ENCODE data around the gene CHCHD10. TPM values are rescaled to one million over a fixed set of nuclear protein-coding genes. Genes with fewer than 3 reads are reported as not detected.

The CHCHD10 gene
- polyA plus RNA-seq, 1 experiment = 22.1 TPM

GRCh38 chr22:23772649-23773473, 5.1 kb upstream of the CHCHD10 start, which contains the start of gene MMP11:
Gene MMP11, plus strand, starts transcription at chr22:23772849. Its CDS starts 22 bp downstream, at chr22:23772871.
- CTCF ChIA-PET = interaction anchor here (14.8 kb wide), 1 partner anchor 75 kb away, joined by 272 read pairs; no protein-coding TSS in a partner anchor
- DNase-seq (ENCODE audit: low read depth) = no peak
- Histone ChIP-seq H3K36me3 (ENCODE audit: control insufficient read depth, insufficient read depth, low read length) (no peaks in the 10 kb centered on the region), H3K27me3 (ENCODE audit: control insufficient read depth, insufficient read depth, low read length) (no peaks in the 10 kb centered on the region), H3K4me3 (ENCODE audit: low read depth, low read length) (peak within 1 kb of the TSS; percentile 52)
- POLR2A ChIA-PET = no interaction called here
- TF ChIP-seq CTCF (IDR thresholded peaks at IDR 0.05; ENCODE audit: insufficient read depth, low read depth, low read length) = no peak

GRCh38 chr22:23772315-23772648, 4.5 kb upstream of the CHCHD10 start:
- POLR2A ChIA-PET = no interaction called here
- Histone ChIP-seq H3K27me3 (ENCODE audit: control insufficient read depth, insufficient read depth, low read length) (no peaks in the 10 kb centered on the region), H3K36me3 (ENCODE audit: control insufficient read depth, insufficient read depth, low read length) (no peaks in the 10 kb centered on the region), H3K4me3 (ENCODE audit: low read depth, low read length) (peak overlapping the region; percentile 52)
- CTCF ChIA-PET = interaction anchor here (3.6 to 14.8 kb wide), 2 partner anchors 76 to 85 kb away, joined by 34 to 272 read pairs; partner anchors contain the start of gene SLC2A11
- no peak for DNase-seq (ENCODE audit: low read depth)
- no peak for TF ChIP-seq CTCF (IDR thresholded peaks at IDR 0.05; ENCODE audit: insufficient read depth, low read depth, low read length)

- CTCF ChIA-PET = interaction anchor here (0.9 to 14.8 kb wide), 9 partner anchors 8 to 94 kb away, joined by 3 to 272 read pairs (median 5); partner anchors contain the start of gene SLC2A11
- H3K36me3 ChIP-seq (ENCODE audit: control insufficient read depth, insufficient read depth, low read length) = peaks cover 2% of the 10 kb centered on the region; the same call in 1 of the 2 replicates
- no peak overlapping the region for H3K4me3 ChIP-seq (ENCODE audit: low read depth, low read length)
- H3K27me3 ChIP-seq (ENCODE audit: control insufficient read depth, insufficient read depth, low read length) = no peaks in the 10 kb centered on the region
- no peak for DNase-seq (ENCODE audit: low read depth)
- POLR2A ChIA-PET = interaction anchor here (0.6 kb wide), 1 partner anchor 82 kb away, joined by 7 read pairs; no protein-coding TSS in a partner anchor
- no peak for TF ChIP-seq CTCF (IDR thresholded peaks at IDR 0.05; ENCODE audit: insufficient read depth, low read depth, low read length)
These were observed 1.7 kb upstream of the CHCHD10 start for GRCh38 chr22:23769321-23769965.

GRCh38 chr22:23767303-23767672, 484 bp downstream of the CHCHD10 start:
- Histone ChIP-seq H3K4me3 (ENCODE audit: low read depth, low read length) (peak overlapping the region; percentile 61), H3K27me3 (ENCODE audit: control insufficient read depth, insufficient read depth, low read length) (no peaks in the 10 kb centered on the region), H3K36me3 (ENCODE audit: control insufficient read depth, insufficient read depth, low read length) (peaks cover 2% of the 10 kb centered on the region; the same call in 1 of the 2 replicates)
- no peak for DNase-seq (ENCODE audit: low read depth)
- no peak for TF ChIP-seq CTCF (IDR thresholded peaks at IDR 0.05; ENCODE audit: insufficient read depth, low read depth, low read length)
- POLR2A ChIA-PET = no interaction called here
- CTCF ChIA-PET = interaction anchor here (0.9 to 14.8 kb wide), 10 partner anchors 14 to 146 kb away, joined by 3 to 272 read pairs (median 4); no protein-coding TSS in a partner anchor
